Upper lobe of left lung (tissue), 4 donors: Measurements from ENCODE around the gene BFSP2.

Source experiments
- EP300 ChIP-seq, 4 donors: sonication (generic); formaldehyde crosslinking; IDR thresholded peaks; one replicate each; pipeline ENCODE4 v1.5.1; 2017; ENCODE audit warnings: antibody characterized with exemption in 4 of 4, control low read depth in 2 of 4
- POLR2A ChIP-seq, 4 donors: fragments of 450-650 bp; IDR thresholded peaks; one replicate each; pipeline ENCODE4 v1.5.1; 2016 to 2017; ENCODE audit warnings: antibody characterized with exemption in 4 of 4, mild to moderate bottlenecking in 2 of 4
- TF ChIP-seq, protein P1 (sequence below), 6 experiments: fragments of 450-650 bp in 4 of 6; fragments of 200-600 bp in 2 of 6; sonication (generic) in 2 of 6; IDR thresholded peaks; one replicate each; pipeline ENCODE4 v1.5.1; 2016 to 2019; ENCODE audit warnings: antibody characterized with exemption in 6 of 6

DNA sequence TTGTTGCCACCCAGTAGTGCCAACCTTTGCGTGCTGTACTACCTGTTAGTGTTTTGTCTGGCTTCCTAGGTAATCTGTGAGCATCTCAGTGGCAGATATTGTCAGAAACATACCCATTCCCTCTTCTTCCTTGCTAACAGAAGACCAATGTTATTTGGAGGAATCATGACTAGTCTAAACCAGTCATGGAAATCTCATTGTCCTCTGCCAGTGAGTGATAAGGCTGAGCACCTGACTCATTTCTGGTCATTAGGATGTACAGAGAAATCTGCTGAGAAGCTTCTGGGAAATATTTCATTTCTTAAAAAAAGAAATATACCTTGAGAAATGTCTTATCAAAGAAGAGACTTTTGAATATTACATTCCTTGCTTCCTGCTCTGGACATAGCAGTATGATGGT is 103.6 kb downstream of the BFSP2 start:
- TF ChIP-seq, protein P1, sequence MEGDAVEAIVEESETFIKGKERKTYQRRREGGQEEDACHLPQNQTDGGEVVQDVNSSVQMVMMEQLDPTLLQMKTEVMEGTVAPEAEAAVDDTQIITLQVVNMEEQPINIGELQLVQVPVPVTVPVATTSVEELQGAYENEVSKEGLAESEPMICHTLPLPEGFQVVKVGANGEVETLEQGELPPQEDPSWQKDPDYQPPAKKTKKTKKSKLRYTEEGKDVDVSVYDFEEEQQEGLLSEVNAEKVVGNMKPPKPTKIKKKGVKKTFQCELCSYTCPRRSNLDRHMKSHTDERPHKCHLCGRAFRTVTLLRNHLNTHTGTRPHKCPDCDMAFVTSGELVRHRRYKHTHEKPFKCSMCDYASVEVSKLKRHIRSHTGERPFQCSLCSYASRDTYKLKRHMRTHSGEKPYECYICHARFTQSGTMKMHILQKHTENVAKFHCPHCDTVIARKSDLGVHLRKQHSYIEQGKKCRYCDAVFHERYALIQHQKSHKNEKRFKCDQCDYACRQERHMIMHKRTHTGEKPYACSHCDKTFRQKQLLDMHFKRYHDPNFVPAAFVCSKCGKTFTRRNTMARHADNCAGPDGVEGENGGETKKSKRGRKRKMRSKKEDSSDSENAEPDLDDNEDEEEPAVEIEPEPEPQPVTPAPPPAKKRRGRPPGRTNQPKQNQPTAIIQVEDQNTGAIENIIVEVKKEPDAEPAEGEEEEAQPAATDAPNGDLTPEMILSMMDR (IDR thresholded peaks at IDR 0.05): no peak
- TF ChIP-seq EP300 (IDR thresholded peaks at IDR 0.05): no peak
- TF ChIP-seq POLR2A (IDR thresholded peaks at IDR 0.05): no peak
